ENCODE measurements around the gene MEAF6.
"Not testable (repeated sequence)": the region's sequence is repeated elsewhere in the genome, so short reads cannot be mapped to it uniquely, and the experiment has no call there.

Gene MEAF6

GRCh38 chr1:37545019-37545418 lies 30.5 kb upstream of the MEAF6 start:
- ATAC-seq (ENCODE audit: low read depth) (no peak), DNase-seq (ENCODE audit: low spot score in 2 of 2) (no peak)
- Mint-ChIP-seq H3K4me1 (peaks cover 8% of the 10 kb centered on the region), H3K9me3 (no peaks in the 10 kb centered on the region), H3K4me3 (no peak overlapping the region), H3K36me3 (peaks cover 27% of the 10 kb centered on the region), H3K27ac (peak overlapping the region; percentile 51), H3K27me3 (no peaks in the 10 kb centered on the region)

GRCh38 chr1:37544530-37544929 lies 30.0 kb upstream of the MEAF6 start:
- DNase-seq (ENCODE audit: low spot score in 2 of 2) (no peak), ATAC-seq (ENCODE audit: low read depth) (no peak)
- Mint-ChIP-seq H3K27ac (peak overlapping the region; percentile 51), H3K27me3 (no peaks in the 10 kb centered on the region), H3K4me1 (peaks cover 5% of the 10 kb centered on the region), H3K4me3 (no peak overlapping the region), H3K9me3 (no peaks in the 10 kb centered on the region), H3K36me3 (peaks cover 25% of the 10 kb centered on the region)

DNA sequence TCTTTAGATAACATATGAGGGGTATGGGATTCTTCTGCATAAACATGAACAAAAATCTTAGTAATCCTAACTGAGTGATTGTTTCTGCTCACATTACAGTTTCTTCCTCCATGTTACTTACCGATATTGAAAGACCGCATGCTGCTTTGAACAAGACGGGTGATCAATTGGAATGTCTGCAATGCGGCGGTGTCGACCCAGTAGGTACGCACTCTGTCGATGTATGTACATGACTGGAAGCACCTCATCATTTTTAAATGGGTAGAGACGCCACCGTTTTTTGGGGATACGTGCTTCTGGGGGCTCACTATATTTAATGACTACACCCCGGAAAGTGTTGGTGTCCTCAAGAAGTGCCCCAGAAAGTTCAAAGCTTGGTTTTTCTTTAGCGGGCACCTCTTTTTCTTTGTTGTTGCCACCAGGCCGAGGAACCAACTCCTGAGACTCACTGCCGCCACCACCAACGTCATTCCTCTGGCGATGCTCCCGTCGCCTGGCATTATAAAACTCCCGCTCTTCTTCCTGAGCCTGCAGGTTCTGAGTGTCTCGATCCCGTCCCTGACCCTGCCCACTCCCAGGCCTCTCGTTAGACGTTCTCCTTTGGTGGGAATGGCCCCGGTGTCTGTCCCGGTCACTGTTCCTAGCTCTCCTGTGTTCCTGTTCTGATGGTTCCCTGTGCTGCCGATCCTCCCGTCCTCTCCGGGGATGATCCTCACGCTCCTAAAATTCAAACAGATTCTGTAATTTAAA lies 25.6 kb upstream of the MEAF6 start:
- peaks cover 30% of the 10 kb centered on the region for H3K36me3 Mint-ChIP-seq
- no peak for ATAC-seq (ENCODE audit: low read depth)
- no peak overlapping the region for H3K27ac Mint-ChIP-seq
- no peak for DNase-seq (ENCODE audit: low spot score in 2 of 2)
- H3K4me3 Mint-ChIP-seq, result no peak overlapping the region
- H3K4me1 Mint-ChIP-seq, result peaks cover 7% of the 10 kb centered on the region
- no peaks in the 10 kb centered on the region for H3K27me3 Mint-ChIP-seq
- no peaks in the 10 kb centered on the region for H3K9me3 Mint-ChIP-seq

DNA sequence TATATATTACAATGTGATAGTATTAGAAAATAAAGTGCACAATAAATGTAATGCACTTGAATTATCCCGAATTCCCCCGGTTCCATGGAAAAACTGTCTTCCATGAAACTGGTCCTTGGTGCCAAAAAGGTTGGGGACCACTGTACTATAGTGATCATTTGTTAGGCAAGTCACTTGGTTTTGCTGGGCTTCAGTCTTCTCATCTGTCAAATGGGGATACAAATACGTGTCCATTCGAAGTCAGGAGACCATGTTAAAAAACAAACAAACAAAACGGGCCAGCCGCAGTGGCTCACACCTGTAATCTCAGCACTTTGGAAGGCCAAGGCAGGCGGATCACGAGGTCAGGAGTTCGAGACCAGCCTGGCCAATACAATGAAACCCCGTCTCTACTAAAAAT lies 24.6 kb upstream of the MEAF6 start:
- not testable (repeated sequence) for H3K9me3 Mint-ChIP-seq; H3K4me1 Mint-ChIP-seq; H3K27me3 Mint-ChIP-seq; H3K4me3 Mint-ChIP-seq; ATAC-seq (ENCODE audit: low read depth); H3K27ac Mint-ChIP-seq; DNase-seq (ENCODE audit: low spot score in 2 of 2)
- H3K36me3 Mint-ChIP-seq, result peaks cover 28% of the 10 kb centered on the region

DNA sequence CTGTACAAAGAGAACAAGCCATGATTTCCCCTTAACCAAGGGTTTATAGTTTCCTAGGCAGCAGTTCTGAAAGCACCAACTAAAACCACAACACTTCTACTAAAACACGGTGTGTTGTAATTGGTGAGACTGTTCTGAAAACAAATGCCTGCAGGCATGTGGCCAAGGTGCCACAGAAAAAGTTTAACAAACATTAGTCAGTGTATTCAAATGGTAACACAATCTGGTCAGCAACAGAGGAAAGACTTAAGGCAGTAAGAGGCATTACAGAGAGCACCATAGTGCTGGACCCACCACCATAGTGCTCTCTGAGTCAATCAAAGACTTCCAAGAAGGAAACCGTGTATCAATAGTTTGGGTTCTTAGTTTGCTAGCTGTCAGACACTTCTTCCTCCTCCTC lies 22.8 kb upstream of the MEAF6 start:
- peaks cover 26% of the 10 kb centered on the region for H3K36me3 Mint-ChIP-seq
- H3K27me3 Mint-ChIP-seq, result no peaks in the 10 kb centered on the region
- ATAC-seq (ENCODE audit: low read depth) (no peak), DNase-seq (ENCODE audit: low spot score in 2 of 2) (no peak)
- no peaks in the 10 kb centered on the region for H3K9me3 Mint-ChIP-seq
- H3K4me1 Mint-ChIP-seq, result peaks cover 5% of the 10 kb centered on the region
- H3K4me3 Mint-ChIP-seq, result no peak overlapping the region
- no peak overlapping the region for H3K27ac Mint-ChIP-seq

GRCh38 chr1:37533317-37534093 lies 18.9 kb upstream of the MEAF6 start:
- no peaks in the 10 kb centered on the region for H3K9me3 Mint-ChIP-seq
- H3K4me3 Mint-ChIP-seq, result no peak overlapping the region
- no peak for ATAC-seq (ENCODE audit: low read depth)
- H3K27me3 Mint-ChIP-seq, result no peaks in the 10 kb centered on the region
- peaks cover 16% of the 10 kb centered on the region for H3K36me3 Mint-ChIP-seq
- H3K4me1 Mint-ChIP-seq, result peaks cover 5% of the 10 kb centered on the region
- no peak overlapping the region for H3K27ac Mint-ChIP-seq
- no peak for DNase-seq (ENCODE audit: low spot score in 2 of 2)

- not testable (repeated sequence) for H3K4me1 Mint-ChIP-seq; DNase-seq (ENCODE audit: low spot score in 2 of 2); ATAC-seq (ENCODE audit: low read depth); H3K9me3 Mint-ChIP-seq; H3K27ac Mint-ChIP-seq; H3K4me3 Mint-ChIP-seq; H3K27me3 Mint-ChIP-seq
- peaks cover 12% of the 10 kb centered on the region for H3K36me3 Mint-ChIP-seq
Observed at GRCh38 chr1:37532418-37533156, 18.0 kb upstream of the MEAF6 start.

- H3K36me3 Mint-ChIP-seq; H3K27me3 Mint-ChIP-seq; H3K27ac Mint-ChIP-seq; H3K4me3 Mint-ChIP-seq; H3K9me3 Mint-ChIP-seq; ATAC-seq (ENCODE audit: low read depth); DNase-seq (ENCODE audit: low spot score in 2 of 2); H3K4me1 Mint-ChIP-seq: not testable (repeated sequence)
Observed at GRCh38 chr1:37529888-37530287, 15.3 kb upstream of the MEAF6 start.

DNA sequence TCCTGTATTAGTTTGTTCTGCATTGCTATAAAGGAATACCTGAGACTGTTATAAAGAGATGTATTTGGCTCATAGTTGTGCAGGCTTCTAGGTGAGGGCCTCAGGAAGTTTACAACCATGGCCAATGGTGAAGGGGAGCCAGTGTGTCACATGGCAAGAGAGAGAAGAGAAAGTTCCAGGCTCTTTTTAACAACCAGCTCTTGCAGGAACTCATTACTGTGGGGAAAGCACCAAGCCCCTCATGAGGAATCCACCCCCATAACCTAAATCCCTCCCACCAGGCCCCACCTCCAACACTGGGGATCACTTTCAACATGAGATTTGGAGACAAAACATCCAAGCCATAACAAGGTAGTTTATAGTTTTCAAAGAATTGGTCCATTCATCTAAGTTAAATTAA lies 5.0 kb upstream of the MEAF6 start:
- DNase-seq (ENCODE audit: low spot score in 2 of 2) (no peak), ATAC-seq (ENCODE audit: low read depth) (no peak)
- Mint-ChIP-seq H3K4me1 (peaks cover 5% of the 10 kb centered on the region), H3K27me3 (no peaks in the 10 kb centered on the region), H3K36me3 (no peaks in the 10 kb centered on the region), H3K9me3 (no peaks in the 10 kb centered on the region), H3K4me3 (no peak overlapping the region), H3K27ac (no peak overlapping the region)

DNA sequence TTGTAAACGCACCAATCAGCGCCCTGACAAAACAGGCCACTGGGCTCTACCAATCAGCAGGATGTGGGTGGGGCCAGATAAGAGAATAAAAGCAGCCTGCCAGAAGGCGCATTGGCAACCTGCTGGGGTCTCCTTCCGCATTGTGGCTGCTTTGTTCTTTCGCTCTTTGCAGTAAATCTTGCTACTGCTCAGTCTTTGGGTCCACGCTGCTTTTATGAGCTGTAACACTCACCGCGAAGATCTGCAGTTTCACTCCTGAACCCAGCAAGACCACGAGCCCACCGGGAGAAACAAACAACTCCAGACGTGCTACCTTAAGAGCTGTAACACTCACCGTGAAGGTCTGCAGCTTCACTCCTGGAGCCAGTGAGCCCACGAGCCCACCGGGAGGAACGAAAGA lies 4.4 kb upstream of the MEAF6 start:
- not testable (repeated sequence) for H3K27ac Mint-ChIP-seq; DNase-seq (ENCODE audit: low spot score in 2 of 2); ATAC-seq (ENCODE audit: low read depth)

DNA sequence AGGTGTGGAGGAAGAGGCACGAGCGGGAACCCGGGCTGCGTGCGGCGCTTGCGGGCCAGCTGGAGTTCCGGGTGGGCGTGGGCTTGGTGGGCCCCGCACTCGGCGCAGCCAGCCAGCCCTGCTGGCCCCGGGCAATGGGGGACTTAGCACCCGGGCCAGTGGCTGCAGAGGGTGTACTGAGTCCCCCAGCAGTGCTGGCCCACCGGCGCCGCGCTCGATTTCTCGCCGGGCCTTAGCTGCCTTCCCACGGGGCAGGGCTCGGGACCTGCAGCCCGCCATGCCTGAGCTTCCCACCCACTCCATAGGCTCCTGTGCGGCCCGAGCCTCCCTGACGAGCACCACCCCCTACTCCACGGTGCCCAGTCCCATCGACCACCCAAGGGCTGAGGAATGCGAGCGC lies 3.7 kb upstream of the MEAF6 start:
- peaks cover 12% of the 10 kb centered on the region for H3K4me1 Mint-ChIP-seq
- not testable (repeated sequence) for DNase-seq (ENCODE audit: low spot score in 2 of 2); H3K36me3 Mint-ChIP-seq; H3K27me3 Mint-ChIP-seq; H3K9me3 Mint-ChIP-seq; ATAC-seq (ENCODE audit: low read depth); H3K27ac Mint-ChIP-seq; H3K4me3 Mint-ChIP-seq

More for the DNA sequence above, 4.4 kb upstream of the MEAF6 start:
- H3K36me3 Mint-ChIP-seq, H3K4me3 Mint-ChIP-seq, H3K9me3 Mint-ChIP-seq, H3K4me1 Mint-ChIP-seq, H3K27me3 Mint-ChIP-seq: not testable (repeated sequence)

- DNase-seq (ENCODE audit: low spot score in 2 of 2), result no peak
- Mint-ChIP-seq H3K36me3 (peaks cover 1% of the 10 kb centered on the region), H3K4me1 (peaks cover 14% of the 10 kb centered on the region), H3K27me3 (no peaks in the 10 kb centered on the region), H3K9me3 (no peaks in the 10 kb centered on the region), H3K4me3 (no peak overlapping the region), H3K27ac (no peak overlapping the region)
- ATAC-seq (ENCODE audit: low read depth), result no peak
Observed at GRCh38 chr1:37517569-37517968, 3.0 kb upstream of the MEAF6 start.

- peak overlapping the region; percentile 95 for H3K27ac Mint-ChIP-seq
- H3K4me1 Mint-ChIP-seq, result peaks cover 21% of the 10 kb centered on the region
- ATAC-seq (ENCODE audit: low read depth) (no peak), DNase-seq (ENCODE audit: low spot score in 2 of 2) (no peak)
- H3K27me3 Mint-ChIP-seq, result no peaks in the 10 kb centered on the region
- H3K36me3 Mint-ChIP-seq, result peaks cover 3% of the 10 kb centered on the region
- H3K4me3 Mint-ChIP-seq, result peak overlapping the region; percentile 96
- H3K9me3 Mint-ChIP-seq, result no peaks in the 10 kb centered on the region
Observed at GRCh38 chr1:37515185-37516034, 844 bp upstream of the MEAF6 start.

All from memory B cell (primary cell).